Measurements from ENCODE around the gene WNT2B.

- TF ChIP-seq, protein P1, sequence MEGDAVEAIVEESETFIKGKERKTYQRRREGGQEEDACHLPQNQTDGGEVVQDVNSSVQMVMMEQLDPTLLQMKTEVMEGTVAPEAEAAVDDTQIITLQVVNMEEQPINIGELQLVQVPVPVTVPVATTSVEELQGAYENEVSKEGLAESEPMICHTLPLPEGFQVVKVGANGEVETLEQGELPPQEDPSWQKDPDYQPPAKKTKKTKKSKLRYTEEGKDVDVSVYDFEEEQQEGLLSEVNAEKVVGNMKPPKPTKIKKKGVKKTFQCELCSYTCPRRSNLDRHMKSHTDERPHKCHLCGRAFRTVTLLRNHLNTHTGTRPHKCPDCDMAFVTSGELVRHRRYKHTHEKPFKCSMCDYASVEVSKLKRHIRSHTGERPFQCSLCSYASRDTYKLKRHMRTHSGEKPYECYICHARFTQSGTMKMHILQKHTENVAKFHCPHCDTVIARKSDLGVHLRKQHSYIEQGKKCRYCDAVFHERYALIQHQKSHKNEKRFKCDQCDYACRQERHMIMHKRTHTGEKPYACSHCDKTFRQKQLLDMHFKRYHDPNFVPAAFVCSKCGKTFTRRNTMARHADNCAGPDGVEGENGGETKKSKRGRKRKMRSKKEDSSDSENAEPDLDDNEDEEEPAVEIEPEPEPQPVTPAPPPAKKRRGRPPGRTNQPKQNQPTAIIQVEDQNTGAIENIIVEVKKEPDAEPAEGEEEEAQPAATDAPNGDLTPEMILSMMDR (optimal IDR thresholded peaks at IDR 0.05 in 1 of 3, IDR thresholded peaks at IDR 0.05 in 1 of 3, conservative IDR thresholded peaks at IDR 0.05 in 1 of 3; ENCODE audit: extremely low read depth in 1 of 3, insufficient read depth in 2 of 3, low read length in 3 of 3) = no peak
- no peak for TF ChIP-seq EZH2 (IDR thresholded peaks at IDR 0.05; ENCODE audit: low read length)
Measured at GRCh38 chr1:112542206-112542973, 33.6 kb downstream of the WNT2B start.

All from keratinocyte (primary cell).